ENCODE measurements around the gene MYBBP1A.

MYBBP1A gene

DNA sequence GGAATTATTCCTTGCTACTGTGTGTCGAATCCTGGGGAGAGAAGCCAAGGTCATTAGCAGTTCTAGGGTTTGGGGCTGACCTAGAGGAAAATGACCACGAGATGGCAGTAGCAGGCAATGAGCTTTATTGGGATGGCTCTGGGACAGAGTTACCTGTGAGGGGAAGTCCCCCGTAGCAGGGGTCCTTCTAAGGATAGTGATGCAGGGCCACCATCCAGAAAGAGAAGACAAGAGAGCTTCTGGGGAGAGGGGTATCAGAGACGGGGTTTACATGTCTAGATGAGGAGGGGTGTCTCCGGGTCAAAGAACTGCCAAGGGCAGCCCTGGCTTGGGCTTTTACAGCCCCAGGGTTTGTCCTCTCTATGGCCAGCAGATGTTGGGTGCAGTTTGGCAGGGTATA lies 11.6 kb upstream of the MYBBP1A start:
- DNase-seq (ENCODE audit: low spot score) = peak; percentile 60

DNA sequence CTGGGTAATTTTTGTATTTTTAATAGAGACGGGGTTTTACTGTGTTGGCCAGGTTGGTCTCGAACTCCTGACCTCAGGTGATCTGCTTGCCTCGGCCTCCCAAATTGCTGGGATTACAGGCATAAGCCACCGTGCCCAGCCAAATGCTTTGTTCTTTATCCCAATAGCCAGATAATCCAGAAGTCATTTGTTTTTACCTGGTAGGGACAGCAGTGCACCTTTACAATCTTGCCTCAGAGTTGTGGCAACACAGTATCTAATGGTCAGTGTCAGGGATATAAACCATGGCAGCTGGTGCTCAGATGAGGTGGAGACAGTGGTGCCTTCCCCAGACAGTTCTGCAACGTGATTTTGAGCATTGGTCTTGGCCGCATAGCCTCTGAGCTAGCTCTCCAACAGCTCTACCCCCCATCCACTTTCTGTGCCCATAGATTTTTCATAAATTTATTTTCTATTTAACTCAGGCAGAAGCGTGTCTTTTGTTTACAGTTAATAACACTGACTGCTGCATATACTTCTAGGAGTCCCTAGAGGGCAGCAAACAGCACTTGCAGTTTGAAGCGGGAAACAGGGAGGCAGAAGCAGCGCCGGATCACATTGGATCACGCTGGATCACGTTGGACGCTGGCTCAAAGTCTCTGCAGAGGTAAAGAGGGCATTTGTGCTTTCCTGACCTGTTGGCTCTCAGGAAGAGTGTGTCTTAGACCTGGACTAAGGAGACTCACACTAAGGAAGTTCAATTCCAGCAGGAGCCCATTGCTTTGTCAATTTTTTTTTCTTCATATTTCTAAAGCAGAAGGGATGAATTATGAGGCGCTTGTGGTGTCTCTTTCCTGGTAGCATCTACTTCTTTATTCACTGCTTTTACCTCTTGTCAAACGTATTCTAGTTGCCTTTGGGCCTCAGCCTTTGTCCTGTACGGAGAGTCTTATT lies 10.3 kb upstream of the MYBBP1A start:
- DNase-seq (ENCODE audit: low spot score) = peak; percentile 73

DNA sequence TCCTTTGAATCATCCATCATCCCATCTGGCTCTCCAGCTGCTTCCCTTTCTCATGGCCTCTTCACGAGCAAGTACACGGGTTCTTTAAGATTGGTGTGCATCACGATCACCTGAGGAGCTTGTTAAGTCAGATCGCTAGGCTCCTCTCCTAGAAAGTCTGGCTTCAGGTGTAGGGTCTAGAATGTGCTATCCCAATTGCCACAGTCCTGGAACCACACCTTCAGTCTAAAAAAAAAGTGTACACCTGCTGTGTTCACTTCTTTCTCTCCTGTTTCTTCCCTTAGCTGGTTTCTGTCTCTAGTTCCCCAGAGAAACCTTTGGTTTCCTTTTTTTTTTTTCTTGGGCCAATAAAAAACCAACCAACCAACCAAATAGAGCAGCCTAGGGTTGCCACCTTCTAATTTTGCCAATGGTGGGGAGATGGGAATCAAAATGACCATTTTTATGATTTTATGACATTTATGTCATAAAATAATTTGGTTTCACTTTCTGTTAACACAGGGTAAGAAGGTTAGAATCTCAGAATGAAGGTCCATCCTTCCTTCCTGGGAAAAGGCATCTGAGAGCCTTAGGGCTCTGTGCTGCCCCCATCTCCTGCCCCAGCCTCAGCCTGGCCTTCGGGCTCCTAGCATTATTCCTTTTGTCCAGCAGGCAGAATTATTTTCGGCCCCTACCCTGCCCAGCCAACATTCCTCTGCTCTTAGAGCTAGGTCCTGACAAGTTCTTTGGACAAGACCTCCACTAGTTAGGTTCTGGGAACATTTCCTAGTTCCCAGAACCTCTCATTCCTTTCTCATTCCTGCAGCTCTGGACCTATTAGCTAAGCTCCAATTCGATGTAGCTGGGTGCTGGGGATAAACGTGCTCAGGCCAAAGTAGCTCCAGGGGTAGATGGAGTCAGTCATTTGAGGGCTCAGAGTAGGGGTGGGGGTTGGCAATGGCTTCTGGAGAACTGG lies 7.1 kb upstream of the MYBBP1A start:
- no peak for DNase-seq (ENCODE audit: low spot score)

DNA sequence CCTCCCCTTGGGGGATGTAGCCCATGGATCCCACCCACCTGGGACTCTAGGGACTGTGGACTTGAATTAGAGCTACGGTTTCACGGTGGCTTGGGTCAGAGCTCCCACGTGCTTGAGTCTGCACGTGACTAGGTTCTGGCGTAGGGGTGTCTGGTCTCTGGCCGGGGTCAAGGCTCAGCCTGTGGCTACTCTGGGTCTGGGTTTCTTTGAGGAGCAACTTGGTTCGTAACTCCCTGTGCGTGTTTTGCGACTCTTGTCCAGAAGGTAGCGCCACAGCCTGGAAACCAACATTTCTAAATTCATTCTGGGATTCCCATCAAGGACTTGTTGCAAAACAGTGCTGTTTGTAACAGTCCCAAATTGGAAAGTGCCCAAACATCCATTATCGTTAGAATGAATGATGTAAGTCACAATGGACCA lies 5.7 kb upstream of the MYBBP1A start:
- DNase-seq (ENCODE audit: low spot score) = no peak

DNA sequence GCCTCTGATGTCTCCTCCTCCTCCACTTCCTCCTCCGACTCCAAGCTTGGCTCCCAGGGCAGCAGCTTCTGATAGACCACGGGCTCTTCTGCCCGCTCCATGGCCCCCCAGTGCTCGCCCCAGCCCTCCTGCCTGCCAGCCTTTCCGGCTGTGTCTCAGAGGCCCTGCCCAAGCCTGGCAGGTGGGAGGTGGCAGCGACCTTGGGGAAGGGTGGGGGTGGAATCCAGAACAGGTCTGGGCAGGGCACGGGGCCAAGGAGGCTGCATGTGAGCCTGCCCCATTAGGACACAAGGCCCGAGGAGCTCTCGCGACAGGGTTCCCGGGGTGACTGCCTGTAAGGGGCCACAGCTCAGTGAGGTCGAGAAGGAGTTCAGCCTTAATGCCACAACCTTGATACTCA lies 5.2 kb upstream of the MYBBP1A start, which contains the start of gene GGT6:
TSS of gene GGT6 (minus strand) at position 157 of the 400 bp plus-strand sequence. CDS start at position 101, 56 bp downstream.
- no peak for DNase-seq (ENCODE audit: low spot score)

DNA sequence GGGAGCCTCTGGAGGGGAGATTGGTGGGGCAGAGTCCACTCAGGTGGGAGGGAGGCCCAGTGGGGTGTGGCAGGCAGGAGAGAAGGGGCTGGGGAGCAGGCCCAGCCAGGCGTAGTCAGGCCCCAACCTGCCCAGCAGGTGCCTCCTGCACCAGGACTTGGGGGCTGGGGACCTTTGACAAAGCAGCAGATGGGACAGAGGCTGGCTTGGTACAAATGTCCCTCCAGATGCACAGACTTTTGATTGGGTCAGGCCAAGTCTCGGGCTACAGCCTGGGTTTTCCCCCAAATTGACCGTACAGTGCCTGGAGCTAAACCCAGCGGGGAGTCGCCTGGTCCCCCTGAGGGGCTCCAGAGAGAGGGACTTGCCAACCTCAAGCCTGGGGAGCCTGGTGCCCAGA lies 4.8 kb upstream of the MYBBP1A start:
- DNase-seq (ENCODE audit: low spot score) = no peak

DNA sequence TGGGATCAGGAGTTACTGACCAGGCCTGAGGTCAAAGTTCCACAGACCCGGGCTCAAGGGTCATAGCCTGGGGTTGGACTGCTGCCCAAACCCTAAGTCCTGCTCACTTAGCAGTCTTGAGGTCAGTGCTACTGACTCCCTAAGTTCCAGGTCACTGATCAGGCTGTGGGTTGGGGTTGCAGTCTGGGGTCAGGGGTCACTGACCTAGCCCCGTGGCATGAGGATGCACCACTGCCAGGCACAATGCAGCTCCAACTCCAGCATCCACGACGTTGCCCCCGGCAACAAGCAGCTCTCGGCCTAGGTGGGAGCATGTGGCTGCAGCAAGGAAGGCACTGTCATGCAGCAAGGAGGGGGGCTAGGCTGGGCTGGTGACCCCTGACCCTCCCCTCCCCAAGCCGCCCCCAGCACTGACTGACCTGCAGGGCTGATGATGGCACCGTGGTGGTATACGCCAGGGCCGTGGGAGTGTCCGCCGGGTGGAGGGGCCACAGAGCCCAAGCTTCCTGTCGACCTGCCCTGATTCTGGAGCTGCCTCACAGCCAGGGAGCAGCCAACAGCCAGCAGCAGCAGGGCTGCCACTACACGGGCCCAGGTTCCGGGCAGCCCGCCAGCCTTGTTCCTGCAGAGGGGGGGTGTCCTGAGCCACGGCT lies 4.1 kb upstream of the MYBBP1A start:
- DNase-seq (ENCODE audit: low spot score) = no peak

DNA sequence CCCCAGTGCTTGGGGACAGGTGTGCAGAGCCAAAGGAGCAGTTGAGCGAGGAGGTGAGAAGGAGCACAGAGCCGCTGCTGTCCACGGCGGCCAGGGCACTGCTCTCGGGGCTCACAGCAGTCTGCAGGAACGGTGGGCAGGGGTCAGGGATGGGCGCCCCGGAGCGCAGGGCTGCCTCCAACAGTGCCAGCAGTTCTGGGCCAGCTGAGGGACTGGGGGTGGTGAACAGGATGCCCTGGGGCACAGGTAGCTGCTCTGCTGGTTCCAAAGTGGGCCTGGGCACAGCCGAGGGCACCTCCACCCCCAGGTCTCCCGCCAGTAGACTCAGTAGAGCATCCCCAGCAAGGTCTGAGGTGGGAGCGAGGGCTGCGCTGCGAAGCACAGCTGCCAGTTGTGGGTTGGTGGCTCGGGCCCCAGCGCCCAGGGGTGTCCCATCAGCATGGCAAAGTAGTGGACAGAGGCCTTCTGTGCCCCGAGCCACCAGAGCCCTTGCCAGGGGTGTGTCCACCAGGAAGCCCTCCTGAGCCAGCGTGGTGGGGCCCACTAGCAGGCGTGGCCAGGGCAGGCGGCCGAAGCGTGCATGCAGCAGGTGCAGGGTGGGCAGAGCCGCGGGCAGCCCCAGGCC lies 3.3 kb upstream of the MYBBP1A start:
- DNase-seq (ENCODE audit: low spot score) = no peak

DNA sequence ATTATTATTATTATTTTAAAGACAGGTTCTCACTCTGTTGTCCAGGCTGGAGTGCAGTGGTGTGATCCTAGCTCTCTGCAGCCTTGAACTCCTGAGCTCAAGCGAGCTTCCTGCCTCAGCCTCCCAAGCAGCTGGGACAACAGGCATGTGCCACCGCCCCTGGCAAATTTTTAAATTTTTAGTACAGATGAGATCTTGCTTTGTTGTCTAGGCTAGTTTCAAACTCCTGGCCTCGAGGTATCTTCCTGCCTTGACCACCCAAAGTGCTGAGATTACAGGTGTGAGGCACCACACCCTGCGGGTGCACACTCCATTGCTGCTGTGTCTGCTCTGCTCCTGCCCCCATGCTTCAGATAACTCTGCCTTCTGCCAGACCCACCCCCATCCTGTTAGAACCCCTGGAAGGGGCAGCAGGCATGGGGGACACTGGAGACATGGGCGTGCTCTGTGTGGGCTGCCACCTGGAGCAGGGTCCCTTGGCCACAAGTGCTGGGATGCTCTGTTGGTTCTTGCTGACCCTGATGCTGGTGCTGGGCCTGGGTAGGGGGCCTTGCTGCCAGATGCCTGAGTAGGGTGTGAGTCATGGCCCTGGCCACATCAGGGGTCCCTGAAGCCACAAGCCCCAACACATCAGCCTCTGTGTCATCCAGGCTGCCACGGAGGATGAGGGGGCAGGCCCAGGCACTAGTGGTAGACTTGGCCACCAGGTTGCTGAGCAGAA lies 2.6 kb upstream of the MYBBP1A start:
- DNase-seq (ENCODE audit: low spot score) = no peak

DNA sequence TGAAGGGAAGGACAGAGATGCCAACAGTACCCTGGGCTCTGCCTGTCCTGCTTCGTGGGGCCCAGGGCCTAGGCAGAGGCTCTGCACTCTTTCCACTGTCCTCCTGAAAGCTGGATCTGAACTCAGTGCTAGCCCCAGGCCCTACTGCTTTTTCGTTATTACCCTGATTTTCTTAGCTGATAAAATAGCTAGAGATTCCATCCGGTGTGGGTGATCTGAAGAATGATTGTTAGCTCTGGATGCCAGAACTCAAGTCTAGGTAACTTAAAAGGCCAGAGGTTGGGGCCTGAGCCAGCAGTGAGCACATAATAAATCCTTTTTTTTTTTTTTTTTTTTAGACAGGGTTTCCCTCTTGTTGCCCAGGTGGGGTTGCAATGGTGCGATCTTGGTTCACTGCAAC lies 1.8 kb upstream of the MYBBP1A start:
- no peak for DNase-seq (ENCODE audit: low spot score)

DNA sequence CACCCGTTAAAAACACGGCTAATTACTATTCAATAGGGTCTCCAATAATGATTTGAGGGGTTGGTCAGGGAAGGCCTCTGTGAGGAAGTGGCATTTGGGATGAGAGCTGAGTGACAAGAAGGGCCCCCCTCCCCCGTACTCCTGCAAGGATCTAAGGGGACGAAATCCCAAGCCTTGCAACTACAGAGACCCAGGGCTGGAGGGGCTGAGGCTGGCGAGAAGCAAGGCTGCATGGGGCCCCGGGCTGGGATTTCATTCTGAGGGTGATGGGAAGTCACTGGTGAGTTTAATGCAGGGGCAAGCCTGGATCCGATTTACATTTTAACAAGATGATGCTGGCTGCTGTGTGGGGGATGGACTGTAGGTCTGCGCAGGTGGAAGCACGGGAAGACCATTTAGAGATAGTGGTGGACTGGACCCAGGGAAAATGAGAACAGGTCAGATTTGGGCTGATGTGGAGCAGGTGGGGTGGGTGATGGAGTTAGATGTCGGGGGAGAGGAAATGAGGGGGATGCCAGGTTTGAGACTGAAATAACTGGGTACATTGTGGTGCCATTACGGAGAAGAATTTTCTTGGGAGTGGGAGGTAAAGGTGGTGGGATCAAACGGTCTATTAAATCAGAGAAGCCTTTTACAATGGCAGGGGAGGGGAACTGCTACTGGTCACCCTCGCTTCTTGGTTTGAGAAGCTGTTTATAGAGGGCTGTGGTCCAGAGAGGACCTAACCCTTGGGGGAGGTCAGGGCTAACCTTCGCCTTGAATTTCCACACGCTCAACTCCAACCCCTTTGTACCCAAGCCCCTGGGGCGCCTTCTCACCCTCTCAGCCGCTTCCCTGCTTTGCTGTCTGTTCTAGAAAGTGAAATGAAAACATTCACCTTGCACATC lies 932 bp upstream of the MYBBP1A start:
- DNase-seq (ENCODE audit: low spot score) = no peak

DNA sequence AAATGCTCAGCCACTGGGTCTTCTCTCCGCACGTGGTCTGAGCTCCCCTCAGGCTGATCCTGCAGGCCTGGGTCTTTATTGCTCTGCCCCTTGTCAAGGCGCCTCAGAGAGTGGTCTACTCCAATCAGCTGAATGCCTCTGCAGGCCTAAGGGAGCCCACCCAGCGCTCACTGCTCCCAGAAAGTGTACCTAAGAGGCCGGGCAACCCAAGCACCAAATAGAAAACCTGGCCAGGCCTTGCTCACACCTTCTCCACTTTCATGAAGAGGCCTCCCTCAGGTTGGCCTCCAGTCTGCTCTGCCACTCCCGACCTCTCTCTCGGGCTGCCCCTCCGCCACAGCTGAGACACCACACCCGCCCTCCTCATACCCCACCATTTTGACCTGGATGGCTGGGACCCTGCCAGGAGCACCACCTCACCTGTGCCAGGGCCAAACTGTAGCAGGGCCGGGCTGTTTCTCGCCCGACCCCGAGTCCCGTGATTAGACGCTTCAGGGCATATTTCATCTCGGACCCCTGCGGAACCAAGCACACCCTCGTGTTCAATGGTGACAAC lies 665 bp downstream of the MYBBP1A start:
- DNase-seq (ENCODE audit: low spot score) = no peak

DNA sequence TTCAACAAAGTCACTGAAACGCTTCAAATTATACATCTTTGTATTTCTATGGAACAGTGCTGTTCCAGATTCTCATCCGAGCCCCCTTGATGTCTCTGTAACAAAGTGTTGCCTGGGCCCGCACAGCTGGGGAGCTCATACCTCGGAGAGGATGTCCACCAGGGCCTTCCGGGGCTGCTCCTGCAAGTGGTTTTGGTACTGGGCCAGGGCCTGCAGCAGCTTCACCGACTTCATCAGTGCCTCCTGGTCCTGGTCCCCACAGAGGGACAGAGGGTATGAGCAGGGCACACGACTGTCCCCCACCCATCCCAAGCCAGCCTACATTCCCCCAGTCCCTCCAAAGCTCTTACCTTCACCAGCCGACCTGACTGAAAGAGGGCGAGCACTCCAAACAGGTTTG lies 1.5 kb downstream of the MYBBP1A start:
- DNase-seq (ENCODE audit: low spot score) = no peak

DNA sequence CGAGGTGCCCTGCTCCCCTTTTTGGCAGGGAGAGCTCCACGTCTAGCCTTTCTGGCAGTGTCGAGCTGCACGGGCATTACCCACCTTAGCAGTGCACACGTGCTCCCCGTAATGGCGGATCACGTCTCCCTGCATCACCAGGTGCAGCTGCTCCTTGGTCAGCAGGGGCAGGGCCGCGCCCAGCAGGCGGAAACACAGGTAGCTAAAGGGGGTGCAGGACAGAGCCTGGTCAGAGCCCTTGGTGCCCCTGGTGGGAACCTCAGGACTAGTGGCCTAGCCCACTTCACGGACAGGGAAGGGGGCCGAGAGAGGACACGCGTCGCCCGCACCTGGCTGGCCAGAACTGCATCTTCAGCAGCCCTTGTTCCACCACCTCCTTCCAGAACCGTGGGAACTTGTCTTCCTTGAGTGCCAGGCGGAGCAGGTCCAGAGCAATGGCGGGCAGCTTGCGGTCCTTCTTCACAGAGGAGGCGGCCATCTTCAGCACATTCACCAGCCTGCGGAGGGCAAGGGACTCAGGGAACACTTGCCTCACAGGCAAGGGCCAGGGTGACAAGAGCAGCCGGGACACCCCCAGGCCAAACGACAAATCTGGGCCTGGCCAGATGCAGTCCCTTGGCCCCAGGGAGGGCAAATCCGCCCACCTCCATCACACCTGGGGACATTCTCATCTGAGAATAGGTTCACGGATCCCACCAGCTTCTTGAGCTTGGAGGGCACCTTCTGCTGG lies 3.2 kb downstream of the MYBBP1A start:
- DNase-seq (ENCODE audit: low spot score) = no peak

DNA sequence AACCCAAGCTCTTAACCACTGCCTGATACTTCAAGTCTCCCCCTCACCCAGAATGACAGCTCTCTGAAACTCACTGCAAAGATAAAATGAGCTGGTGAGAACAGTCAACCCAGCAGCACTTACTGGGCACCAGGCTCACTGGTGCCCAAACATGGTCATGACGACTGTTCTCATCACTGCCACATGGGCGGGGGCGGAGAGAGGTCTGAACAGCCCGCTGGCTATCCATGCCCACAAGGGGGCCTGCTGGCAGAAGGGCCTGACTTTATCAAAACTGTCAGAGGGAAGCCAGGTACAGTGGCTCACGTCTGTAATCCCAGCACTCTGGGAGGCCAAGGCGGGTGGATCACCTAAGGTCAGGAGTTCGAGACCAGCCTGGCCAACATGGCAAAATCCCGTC lies 4.0 kb downstream of the MYBBP1A start:
- DNase-seq (ENCODE audit: low spot score) = no peak

DNA sequence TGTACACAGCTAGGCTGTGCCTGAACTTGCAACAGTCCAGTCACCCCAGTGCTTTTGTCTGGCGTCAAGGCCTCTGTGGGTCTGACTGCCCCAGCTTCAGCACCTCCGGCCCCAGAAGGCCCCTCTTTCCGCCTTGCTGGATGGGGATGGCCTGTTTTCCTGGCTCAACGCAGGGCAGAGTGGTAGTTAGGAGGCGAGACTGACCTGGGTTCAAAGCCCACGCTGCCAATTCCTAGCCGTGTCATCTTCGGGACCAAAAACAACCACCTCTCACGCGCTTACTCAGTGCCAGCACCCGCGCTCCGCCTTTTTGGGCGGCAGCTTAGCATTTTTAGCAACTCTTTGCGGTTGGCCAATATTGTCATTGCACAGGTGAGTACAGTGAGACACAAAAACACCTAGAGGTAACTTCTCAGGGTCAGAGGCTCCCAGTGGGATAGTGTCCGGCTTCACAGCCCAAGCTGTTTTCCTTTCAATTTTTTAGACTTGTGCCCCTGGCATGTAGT lies 4.6 kb downstream of the MYBBP1A start:
- DNase-seq (ENCODE audit: low spot score) = no peak

DNA sequence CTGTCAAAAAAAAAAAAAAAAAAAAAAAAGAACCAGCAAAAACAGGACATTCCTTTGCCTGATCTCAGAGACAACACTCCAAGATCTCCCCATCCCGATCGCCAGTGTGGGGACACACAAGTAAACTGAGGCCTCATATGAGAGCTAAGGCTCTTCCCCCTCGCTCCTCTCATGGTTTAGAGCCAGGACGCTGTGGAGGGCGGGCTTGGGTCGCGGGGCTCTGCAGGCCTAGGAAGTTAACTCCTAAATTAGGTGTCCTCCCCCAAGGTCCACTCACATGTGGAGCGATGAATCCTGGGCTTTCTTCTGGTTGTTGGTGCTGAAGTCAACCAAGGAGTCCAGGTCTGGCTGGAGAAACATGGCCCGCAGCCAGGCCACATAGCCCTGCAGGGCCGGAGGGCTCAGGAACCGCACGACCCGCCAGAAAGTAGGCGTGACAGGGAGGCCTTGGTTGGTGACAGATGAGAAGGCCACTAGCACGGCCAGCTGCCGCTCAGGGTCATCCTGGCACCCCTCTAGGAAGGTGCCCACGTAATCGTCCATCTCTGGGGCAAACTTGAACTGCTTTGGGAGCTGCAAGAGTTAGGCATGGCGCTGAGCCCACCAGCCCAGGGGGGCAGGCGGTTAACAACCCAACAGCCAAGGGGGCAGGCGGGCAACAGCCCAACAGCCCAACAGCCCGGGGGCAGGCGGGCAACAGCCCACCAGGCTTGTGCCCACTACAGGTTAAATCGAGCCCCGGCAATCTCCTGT lies 5.2 kb downstream of the MYBBP1A start:
- DNase-seq (ENCODE audit: low spot score) = no peak

Measured in D341Med (cell line).